Thymus (tissue), 11 donors: Measurements from ENCODE around the gene GPR107. TPM values are rescaled to one million over a fixed set of nuclear protein-coding genes. Genes with fewer than 3 reads are reported as not detected.
A peak's percentile ranks its signal among the peaks of the same experiment; 100 is the strongest.

Source experiments
- DNase-seq, 9 donors: peaks; one replicate each; pipeline ENCODE4 v3.0.0-alpha.2; 2013; ENCODE audit warnings: low spot score in 9 of 9, low read depth in 6 of 9, missing footprints in 1 of 9
- H3K27ac ChIP-seq, 2 donors: one replicate each; pipeline ENCODE4 v1.5.1; 2013; ENCODE audit warnings: control low read depth in 1 of 2, low read depth in 1 of 2, low read length in 1 of 2, mild to moderate bottlenecking in 1 of 2, moderate library complexity in 1 of 2
- H3K27me3 ChIP-seq, 2 donors: one replicate each; pipeline ENCODE4 v1.5.1; 2013; ENCODE audit warnings: low read length in 1 of 2; ENCODE audit not compliant: control insufficient read depth in 2 of 2, insufficient read depth in 1 of 2
- H3K36me3 ChIP-seq, 2 donors: one replicate each; pipeline ENCODE4 v1.5.1; 2013; ENCODE audit warnings: low read length in 1 of 2, mild to moderate bottlenecking in 1 of 2, moderate library complexity in 1 of 2; ENCODE audit not compliant: control insufficient read depth in 2 of 2, insufficient read depth in 2 of 2
- H3K4me1 ChIP-seq, 2 donors: one replicate each; pipeline ENCODE4 v1.5.1; 2013; ENCODE audit warnings: low read length in 2 of 2; ENCODE audit not compliant: control insufficient read depth in 2 of 2, insufficient read depth in 2 of 2
- H3K4me3 ChIP-seq, 2 donors: one replicate each; pipeline ENCODE4 v1.5.1; 2013; ENCODE audit warnings: low read length in 2 of 2, control low read depth in 1 of 2, mild to moderate bottlenecking in 1 of 2
- H3K9me3 ChIP-seq, 2 donors: one replicate each; pipeline ENCODE4 v1.5.1; 2013; ENCODE audit warnings: low read length in 1 of 2, mild to moderate bottlenecking in 1 of 2; ENCODE audit not compliant: control insufficient read depth in 2 of 2, insufficient read depth in 1 of 2
- WGBS: extraction: QIAGEN DNeasy Blood & Tissue Kit; methylation state at CpG from one replicate; pipeline ENCODE4 v1.1.7; 2013; 5-methylcytosine and 5-hydroxymethylcytosine counted together
- polyA plus RNA-seq: library from polyadenylated mRNA; stranded (reverse); fragments of 200-250 nt; gene quantifications from one replicate; pipeline ENCODE4 v1.2.3, GENCODE V29; 2013
- total RNA-seq: library from RNA; stranded (reverse); fragments of 120-200 nt; gene quantifications from one replicate; pipeline ENCODE4 v1.2.4, GENCODE V29; 2013
- donor health status: healthy.

GPR107 gene
- total and polyA plus RNA-seq, 2 donors: 8.5 to 10.7 TPM

DNA sequence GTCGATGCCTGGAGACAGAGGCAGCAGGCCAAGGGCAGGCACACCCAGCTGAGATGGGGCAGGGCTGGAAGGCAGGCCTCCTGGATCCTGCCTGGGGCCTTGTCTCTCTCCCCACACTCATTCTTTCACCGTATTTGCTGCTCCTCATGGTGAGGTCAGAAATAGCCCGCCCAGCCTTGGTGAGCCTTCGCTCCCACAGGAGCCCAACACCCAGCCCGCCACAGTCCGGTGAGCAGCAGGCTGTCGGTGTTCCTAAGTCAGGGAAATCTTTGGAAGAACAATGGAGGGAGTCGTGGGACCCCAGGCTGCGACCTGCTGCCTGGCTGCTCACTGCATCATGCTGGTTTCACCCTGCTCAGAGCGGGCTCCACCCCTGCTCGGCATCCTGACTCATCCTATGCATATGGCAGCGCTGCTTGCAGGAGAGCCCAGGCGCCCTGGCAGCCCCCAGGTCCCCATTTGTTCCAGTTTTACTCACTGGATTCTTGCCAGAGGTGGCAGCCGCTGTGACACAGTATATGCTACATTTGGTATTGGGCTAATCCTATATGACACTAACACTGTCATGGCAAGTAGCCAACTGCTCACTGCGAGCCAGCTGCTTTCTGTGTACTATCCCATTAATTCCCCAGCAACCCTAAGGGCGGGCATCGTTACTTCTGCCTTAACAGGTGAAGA, 65.3 kb downstream of the GPR107 start:
- no peak overlapping the region for H3K27ac ChIP-seq
- no peak overlapping the region for H3K4me3 ChIP-seq
- no peak for DNase-seq
- peaks cover 32 to 54% of the 10 kb centered on the region in 2 donors for H3K36me3 ChIP-seq
- no peaks in the 10 kb centered on the region for H3K4me1 ChIP-seq
- no peaks in the 10 kb centered on the region for H3K9me3 ChIP-seq
- WGBS: 96% methylated on average over 17 of the region's 17 CpGs
- H3K27me3 ChIP-seq: no peaks in the 10 kb centered on the region

DNA sequence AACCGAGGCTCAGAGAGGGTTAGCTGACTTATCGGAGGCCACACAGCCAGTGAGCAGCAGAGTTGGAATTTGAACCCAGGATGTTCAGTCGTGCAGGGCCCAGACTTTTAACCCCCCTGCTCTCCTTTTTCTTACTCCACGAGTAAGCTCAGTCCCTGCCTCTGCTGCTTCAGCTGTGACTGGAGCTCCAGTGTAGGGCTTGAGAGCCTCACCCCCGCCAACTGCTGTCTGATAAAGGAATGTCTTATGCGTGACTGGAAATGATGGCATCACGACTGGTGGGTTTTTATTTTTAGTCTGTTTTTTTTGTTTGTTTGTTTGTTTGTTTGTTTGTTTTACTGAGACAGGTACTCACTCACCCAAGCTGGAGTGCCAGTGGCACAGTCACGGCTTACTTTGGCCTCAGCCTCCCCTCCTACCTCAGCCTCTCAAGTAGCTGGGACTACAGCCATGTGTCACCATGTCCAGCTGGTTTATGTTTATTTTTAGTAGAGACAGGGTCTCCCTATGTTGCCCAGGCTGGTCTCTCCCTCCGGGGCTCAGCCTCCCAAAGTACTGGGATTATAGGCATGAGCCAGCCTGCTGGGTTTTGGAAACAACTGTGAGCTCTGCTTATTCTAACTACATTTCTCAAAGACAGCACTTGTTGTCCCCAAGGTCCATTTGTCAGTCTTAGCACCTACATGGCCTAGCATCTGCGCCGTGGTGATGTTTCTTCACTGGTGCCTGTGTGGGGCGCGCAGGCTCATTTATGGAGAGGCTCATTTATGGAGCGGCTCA, 66.0 kb downstream of the GPR107 start:
- WGBS: 97% methylated on average over 14 of the region's 14 CpGs
- DNase-seq: no peak
- H3K4me1 ChIP-seq: peaks cover 0 to 3% of the 10 kb centered on the region in 2 donors
- peaks cover 32 to 54% of the 10 kb centered on the region in 2 donors for H3K36me3 ChIP-seq
- no peak overlapping the region for H3K27ac ChIP-seq
- H3K9me3 ChIP-seq: no peaks in the 10 kb centered on the region
- no peak overlapping the region for H3K4me3 ChIP-seq
- no peaks in the 10 kb centered on the region for H3K27me3 ChIP-seq

DNA sequence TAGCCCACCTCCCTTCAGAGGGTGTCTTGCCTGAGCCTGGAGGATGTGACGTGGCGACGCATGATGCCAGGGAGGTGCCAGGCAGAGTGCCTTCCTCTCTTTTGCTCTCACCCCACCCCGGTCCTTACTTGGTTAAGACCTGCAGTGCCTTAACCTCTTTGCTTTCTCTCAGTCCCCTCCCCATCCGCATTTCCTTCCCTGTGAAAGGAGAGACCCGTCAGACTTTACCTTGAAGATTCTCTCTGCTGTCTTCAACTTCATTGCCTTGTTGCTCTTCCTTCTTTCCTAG, 66.5 kb downstream of the GPR107 start:
- 81% methylated on average over 6 of the region's 6 CpGs for WGBS
- Histone ChIP-seq H3K27me3 (no peaks in the 10 kb centered on the region), H3K36me3 (peaks cover 32 to 54% of the 10 kb centered on the region in 2 donors), H3K4me1 (peaks cover 0 to 3% of the 10 kb centered on the region in 2 donors), H3K9me3 (no peaks in the 10 kb centered on the region), H3K27ac (no peak overlapping the region), H3K4me3 (no peak overlapping the region)
- DNase-seq: no peak

DNA sequence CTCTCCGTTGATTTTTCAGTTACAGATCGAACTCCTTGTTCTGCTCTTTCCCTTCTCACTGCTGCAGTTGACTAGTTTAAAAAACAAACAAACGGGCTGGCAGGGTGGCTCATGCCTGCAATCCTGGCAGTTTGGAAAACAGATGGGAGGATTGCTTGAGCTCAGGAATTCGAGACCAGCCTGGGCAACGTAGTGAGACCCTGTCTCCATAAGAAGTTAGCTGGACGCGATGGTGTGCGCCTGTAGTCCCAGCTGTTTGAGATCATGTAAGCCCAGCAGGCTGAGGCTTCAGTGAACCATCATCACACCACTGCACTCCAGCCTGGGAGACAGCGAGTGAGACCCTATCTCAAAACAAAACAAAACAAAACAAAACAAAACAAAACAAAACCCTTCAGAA, 67.1 kb downstream of the GPR107 start:
- Histone ChIP-seq H3K9me3 (no peaks in the 10 kb centered on the region), H3K4me3 (no peak overlapping the region), H3K27me3 (no peaks in the 10 kb centered on the region), H3K27ac (no peak overlapping the region), H3K36me3 (peaks cover 32 to 48% of the 10 kb centered on the region in 2 donors), H3K4me1 (peaks cover 0 to 3% of the 10 kb centered on the region in 2 donors)
- 85% methylated on average over 9 of the region's 9 CpGs for WGBS
- no peak for DNase-seq

DNA sequence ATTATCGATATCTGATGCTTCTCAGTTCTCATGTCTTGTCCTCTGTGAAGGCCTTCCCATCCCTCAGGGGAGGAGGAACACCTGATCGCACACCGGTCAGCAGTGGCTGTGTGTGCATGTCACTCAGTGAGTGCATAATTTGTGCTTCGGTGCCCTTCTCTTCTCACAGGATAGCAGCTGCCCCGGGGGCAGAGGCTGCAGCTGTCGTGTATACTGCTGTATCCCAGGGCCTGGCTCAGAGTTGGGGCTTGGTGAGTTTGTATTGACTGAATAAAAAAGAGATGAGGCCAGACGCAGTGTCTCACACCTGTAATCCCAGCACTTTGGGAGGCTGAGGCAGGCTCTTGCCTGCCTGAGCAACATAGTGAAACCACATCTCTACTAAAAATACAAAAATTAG, 68.8 kb downstream of the GPR107 start:
- peaks cover 26 to 39% of the 10 kb centered on the region in 2 donors for H3K36me3 ChIP-seq

DNA sequence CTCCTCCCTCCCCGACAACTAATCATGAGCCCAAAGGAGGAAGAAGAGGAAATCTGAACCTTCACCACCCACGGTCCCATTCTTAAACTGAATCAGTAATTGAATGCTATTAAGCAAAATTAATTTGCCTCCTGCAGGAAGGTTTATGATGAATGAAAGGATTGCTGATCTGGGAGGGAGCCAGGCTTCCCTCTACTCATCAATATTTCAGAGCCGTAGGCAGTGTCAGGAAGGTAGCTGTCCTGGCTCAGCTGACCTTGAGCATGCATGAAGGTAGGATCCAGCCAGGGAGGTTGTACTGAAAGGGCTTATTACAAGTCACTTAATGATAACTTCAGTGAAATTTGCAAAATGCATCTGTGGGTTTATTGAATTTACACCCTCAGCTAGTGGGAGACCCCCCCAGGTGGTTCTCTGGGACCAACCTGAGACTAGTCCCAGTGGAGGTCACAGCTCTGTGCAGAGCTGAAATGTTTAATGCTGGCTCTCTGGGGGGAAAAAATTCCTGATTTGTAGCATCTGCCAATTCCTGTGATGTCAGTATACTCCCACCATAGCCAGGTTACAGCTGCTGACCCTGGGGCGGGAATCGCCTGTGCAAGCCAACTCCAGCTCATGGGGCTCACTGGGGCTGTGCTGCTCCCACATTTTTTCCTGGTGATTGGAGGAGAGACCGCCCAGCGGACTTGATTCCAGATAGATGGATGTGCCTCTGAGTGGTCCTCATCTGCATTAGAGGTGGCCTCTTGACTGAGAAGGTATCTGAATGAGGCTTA, 70.6 kb downstream of the GPR107 start:
- Histone ChIP-seq H3K9me3 (no peaks in the 10 kb centered on the region), H3K4me3 (no peak overlapping the region), H3K36me3 (peaks cover 23 to 31% of the 10 kb centered on the region in 2 donors), H3K27ac (no peak overlapping the region), H3K4me1 (peaks cover 12 to 25% of the 10 kb centered on the region in 2 donors), H3K27me3 (no peaks in the 10 kb centered on the region)
- WGBS: 90% methylated on average over 7 of the region's 7 CpGs
- no peak for DNase-seq

More for the DNA sequence above, 68.8 kb downstream of the GPR107 start:
- DNase-seq: no peak
- Histone ChIP-seq H3K9me3 (no peaks in the 10 kb centered on the region), H3K27me3 (no peaks in the 10 kb centered on the region), H3K4me3 (no peak overlapping the region), H3K4me1 (peaks cover 0 to 8% of the 10 kb centered on the region in 2 donors), H3K27ac (no peak overlapping the region)
- 89% methylated on average over 7 of the region's 7 CpGs for WGBS

DNA sequence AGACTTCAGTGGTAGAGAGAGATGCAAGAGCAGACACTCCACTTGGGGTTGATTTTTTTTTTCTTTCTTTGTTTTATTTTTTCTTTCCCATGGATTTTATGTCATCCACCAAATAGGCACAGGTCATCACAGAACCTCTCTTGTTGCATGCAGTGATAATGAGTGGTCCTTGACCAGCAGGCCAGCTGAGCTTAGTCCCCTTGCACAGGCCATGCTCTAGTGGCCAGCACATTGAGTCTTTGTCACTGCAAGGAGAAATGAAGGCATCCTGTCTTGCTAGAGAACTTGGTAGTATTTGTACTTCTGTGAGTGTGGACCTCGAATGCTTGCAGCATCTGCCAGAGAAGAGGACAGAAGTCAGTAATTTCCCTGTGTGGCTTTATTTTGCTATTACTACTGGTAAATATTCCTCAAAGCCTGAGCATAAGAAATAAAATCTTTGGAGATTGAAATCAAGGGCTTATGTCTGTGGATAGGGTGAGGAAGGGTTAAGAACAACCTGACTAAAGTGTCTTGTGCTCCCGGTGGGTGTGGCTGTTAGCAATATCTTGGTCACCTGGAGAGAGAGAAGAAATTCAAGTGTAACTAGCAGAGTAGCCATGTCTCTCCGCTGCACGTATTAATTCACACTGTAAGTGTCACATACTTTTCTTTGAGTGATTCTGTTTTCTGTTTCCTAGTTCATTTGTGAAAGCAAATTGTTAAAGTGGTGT, 73.2 kb downstream of the GPR107 start:
- Histone ChIP-seq H3K9me3 (no peaks in the 10 kb centered on the region), H3K27ac (peak overlapping the region; percentile 10 to 64), H3K4me1 (peaks cover 17 to 40% of the 10 kb centered on the region in 2 donors), H3K4me3 (no peak overlapping the region), H3K27me3 (no peaks in the 10 kb centered on the region), H3K36me3 (peaks cover 29 to 36% of the 10 kb centered on the region in 2 donors)
- DNase-seq: no peak
- WGBS: 67% methylated on average over 4 of the region's 4 CpGs

DNA sequence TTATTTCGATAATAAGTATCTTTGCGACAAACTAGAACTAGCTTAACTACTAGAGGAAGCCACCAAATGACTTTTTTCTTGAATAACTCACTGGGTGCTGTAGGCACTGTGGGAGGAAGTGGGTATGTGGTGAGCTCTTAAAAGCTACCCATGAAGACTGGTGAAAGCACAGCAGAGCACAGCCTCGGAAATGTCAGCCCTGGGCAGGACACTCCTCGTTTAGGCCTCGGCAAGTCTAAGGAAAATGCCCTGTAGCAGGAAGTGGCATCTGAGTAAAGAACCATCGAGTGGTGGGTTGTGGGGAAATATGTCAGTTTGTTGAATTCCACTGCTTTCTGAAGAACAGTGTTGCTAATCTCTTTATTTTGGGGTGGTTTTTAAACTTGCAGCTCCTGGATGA, 74.5 kb downstream of the GPR107 start:
- H3K36me3 ChIP-seq: peaks cover 23 to 36% of the 10 kb centered on the region in 2 donors
- peak; percentile 53 to 92 (median 74) for DNase-seq
- WGBS: 8% methylated on average over 6 of the region's 6 CpGs

More for the DNA sequence above, 74.5 kb downstream of the GPR107 start:
- H3K27ac ChIP-seq: peak overlapping the region; percentile 88 to 92
- H3K4me1 ChIP-seq: peaks cover 17 to 40% of the 10 kb centered on the region in 2 donors
- no peaks in the 10 kb centered on the region for H3K9me3 ChIP-seq
- no peak overlapping the region for H3K4me3 ChIP-seq
- no peaks in the 10 kb centered on the region for H3K27me3 ChIP-seq
